Muscle of back (tissue), 10 donors: ENCODE measurements around the gene ANKLE1. TPM values are rescaled to one million over a fixed set of nuclear protein-coding genes. Genes with fewer than 3 reads are reported as not detected.

Source experiments
- polyA plus RNA-seq, 10 donors: library from polyadenylated mRNA; unstranded; fragments of 120-200 nt; gene quantifications; one replicate each; pipeline ENCODE4 v1.2.1, GENCODE V29; 2013; ENCODE audit not compliant: insufficient read length in 10 of 10

ANKLE1 gene
- polyA plus RNA-seq, 10 donors: 0.54 to 1.6 (median 0.82) TPM

Other genes starting within 250 kb of the ANKLE1 start
- gene HAUS8, start 206.4 kb upstream of the ANKLE1 start, polyA plus RNA-seq: 10 to 100 TPM in 3 of 10 donors, 1 to 10 TPM in 7; 6.3 to 14.3 (median 8.6) TPM
- gene MYO9B, start 206.1 kb upstream of the ANKLE1 start, polyA plus RNA-seq: 10 to 100 TPM; 30.2 to 48.5 (median 34.2) TPM
- gene USE1, start 66.5 kb upstream of the ANKLE1 start, polyA plus RNA-seq: 10 to 100 TPM; 22.4 to 31.5 (median 25.9) TPM
- gene OCEL1, start 55.7 kb upstream of the ANKLE1 start, polyA plus RNA-seq: 10 to 100 TPM in 1 of 10 donors, 1 to 10 TPM in 9; 5.9 to 10.4 (median 8.8) TPM
- gene NR2F6, start 36.0 kb upstream of the ANKLE1 start, polyA plus RNA-seq: 10 to 100 TPM; 20.0 to 31.6 (median 23.4) TPM
- 1 to 10 TPM; 3.2 to 8.8 (median 5.8) TPM for gene USHBP1, start 17.2 kb upstream of the ANKLE1 start, polyA plus RNA-seq
- 10 to 100 TPM; 70.4 to 91.0 (median 85.8) TPM for gene BABAM1, start 14.5 kb upstream of the ANKLE1 start, polyA plus RNA-seq
- 1 to 10 TPM; 4.5 to 9.3 (median 5.8) TPM for gene ABHD8, start 21.5 kb downstream of the ANKLE1 start, polyA plus RNA-seq
- gene MRPL34, start 24.0 kb downstream of the ANKLE1 start, polyA plus RNA-seq: 10 to 100 TPM; 21.5 to 40.5 (median 30.3) TPM
- 10 to 100 TPM; 24.3 to 39.7 (median 31.3) TPM for gene DDA1, start 27.7 kb downstream of the ANKLE1 start, polyA plus RNA-seq
- 1 to 10 TPM; 5.4 to 10.0 (median 6.8) TPM for gene ANO8, start 53.0 kb downstream of the ANKLE1 start, polyA plus RNA-seq
- 10 to 100 TPM in 7 of 10 donors, 1 to 10 TPM in 3; 8.4 to 19.4 (median 11.5) TPM for gene GTPBP3, start 55.7 kb downstream of the ANKLE1 start, polyA plus RNA-seq
- 10 to 100 TPM; 34.3 to 73.4 (median 47.2) TPM for gene PLVAP, start 95.4 kb downstream of the ANKLE1 start, polyA plus RNA-seq
- not detected for gene CCDC194, start 112.3 kb downstream of the ANKLE1 start, polyA plus RNA-seq
- 1 to 10 TPM; 4.5 to 8.3 (median 6.6) TPM for gene BST2, start 123.7 kb downstream of the ANKLE1 start, polyA plus RNA-seq
- gene MVB12A, start 138.1 kb downstream of the ANKLE1 start, polyA plus RNA-seq: 10 to 100 TPM; 21.6 to 32.9 (median 27.1) TPM
- 1 to 10 TPM in 8 of 10 donors, under 1 TPM in 2; 0.84 to 2.7 (median 1.2) TPM for gene TMEM221, start 166.8 kb downstream of the ANKLE1 start, polyA plus RNA-seq
- gene NXNL1, start 179.0 kb downstream of the ANKLE1 start, polyA plus RNA-seq: not detected
- gene SLC27A1, start 188.6 kb downstream of the ANKLE1 start, polyA plus RNA-seq: 10 to 100 TPM; 12.4 to 20.3 (median 14.4) TPM
- gene PGLS, start 229.7 kb downstream of the ANKLE1 start, polyA plus RNA-seq: 10 to 100 TPM; 38.3 to 56.6 (median 45.9) TPM